ENCODE results near the gene FKBP4. TPM values are rescaled to one million over a fixed set of nuclear protein-coding genes. Genes with fewer than 3 reads are reported as not detected.

The FKBP4 gene
- total and polyA plus RNA-seq, 2 donors (not counting 1 experiment from before 2014, with no cell fraction given): 19.3 to 56.7 TPM

DNA sequence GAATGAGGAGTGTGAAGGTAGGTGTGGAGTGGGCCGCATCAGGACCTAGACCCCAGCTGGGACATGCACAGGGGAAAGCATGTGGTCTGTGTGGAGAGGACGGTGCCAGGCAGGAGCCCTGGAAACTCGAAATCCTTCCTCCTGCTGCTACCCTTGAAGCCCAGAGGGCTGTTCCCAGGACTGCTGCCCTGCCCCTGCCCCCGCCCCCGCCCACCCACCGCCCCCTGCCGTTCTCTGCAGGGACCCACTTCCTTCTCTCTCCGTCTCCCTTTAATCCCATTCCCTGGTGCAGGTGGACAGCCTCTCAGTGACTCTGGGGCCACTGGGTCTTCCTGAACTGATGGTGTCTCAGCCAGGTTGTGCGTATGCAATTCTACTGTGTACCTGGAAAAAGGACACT lies 25.7 kb downstream of the FKBP4 start:
- Histone ChIP-seq H3K9me3 (ENCODE audit: control extremely low read depth in 1 of 3, control insufficient read depth in 2 of 3, insufficient read depth in 1 of 3, low read length in 2 of 3) (no peaks in the 10 kb centered on the region), H3K27ac (ENCODE audit: low read length in 2 of 2) (no peak overlapping the region), H3K4me2 (replicated peaks; ENCODE audit: low read depth, low read length, poor library complexity, severe bottlenecking) (no peak overlapping the region), H3K36me3 (replicated peaks in 1 of 2; ENCODE audit: control extremely low read depth in 1 of 2, control insufficient read depth in 1 of 2, extremely low read depth in 1 of 2, insufficient read depth in 2 of 2, low read length in 1 of 2) (peaks cover 2 to 79% of the 10 kb centered on the region in 2 experiments), H3K4me1 (ENCODE audit: control insufficient read depth in 2 of 2, insufficient read depth in 2 of 2, low read length in 2 of 2) (no peaks in the 10 kb centered on the region), H3K9ac (ENCODE audit: low read length) (no peak overlapping the region), H2AFZ (ENCODE audit: insufficient read depth, low read depth, low read length, poor library complexity, severe bottlenecking) (no peak overlapping the region), H3K4me3 (ENCODE audit: control extremely low read depth in 1 of 5, extremely low read depth in 1 of 5, insufficient read depth in 1 of 5, low read depth in 2 of 5, low read length in 4 of 5) (no peak overlapping the region), H3K27me3 (replicated peaks in 1 of 4; ENCODE audit: control extremely low read depth in 1 of 4, control insufficient read depth in 3 of 4, insufficient read depth in 4 of 4, low read length in 3 of 4) (no peaks in the 10 kb centered on the region), H4K20me1 (ENCODE audit: control insufficient read depth, insufficient read depth, low read length, poor library complexity, severe bottlenecking) (peaks cover 19% of the 10 kb centered on the region), H3K79me2 (ENCODE audit: control insufficient read depth, insufficient read depth, low read length) (peaks cover 45% of the 10 kb centered on the region)
- 95% methylated on average over 7 of the region's 9 CpGs for WGBS (ENCODE audit: insufficient coverage)
- ChIA-PET POLR2A (no interaction called here), CTCF (interaction anchor here (0.6 kb wide), 1 partner anchor 48 kb away, joined by 3 read pairs; no protein-coding TSS in a partner anchor)
- H3K9me3 Mint-ChIP-seq (ENCODE audit: insufficient read depth): no peaks in the 10 kb centered on the region
- H3K27me3 Mint-ChIP-seq: no peaks in the 10 kb centered on the region
- intact Hi-C loops (cut with micrococcal nuclease): no loop called here
- peaks cover 6% of the 10 kb centered on the region for H3K4me1 Mint-ChIP-seq
- no peak overlapping the region for H3K4me3 Mint-ChIP-seq
- H3K27ac Mint-ChIP-seq: no peak overlapping the region
- TF ChIP-seq, protein P1, sequence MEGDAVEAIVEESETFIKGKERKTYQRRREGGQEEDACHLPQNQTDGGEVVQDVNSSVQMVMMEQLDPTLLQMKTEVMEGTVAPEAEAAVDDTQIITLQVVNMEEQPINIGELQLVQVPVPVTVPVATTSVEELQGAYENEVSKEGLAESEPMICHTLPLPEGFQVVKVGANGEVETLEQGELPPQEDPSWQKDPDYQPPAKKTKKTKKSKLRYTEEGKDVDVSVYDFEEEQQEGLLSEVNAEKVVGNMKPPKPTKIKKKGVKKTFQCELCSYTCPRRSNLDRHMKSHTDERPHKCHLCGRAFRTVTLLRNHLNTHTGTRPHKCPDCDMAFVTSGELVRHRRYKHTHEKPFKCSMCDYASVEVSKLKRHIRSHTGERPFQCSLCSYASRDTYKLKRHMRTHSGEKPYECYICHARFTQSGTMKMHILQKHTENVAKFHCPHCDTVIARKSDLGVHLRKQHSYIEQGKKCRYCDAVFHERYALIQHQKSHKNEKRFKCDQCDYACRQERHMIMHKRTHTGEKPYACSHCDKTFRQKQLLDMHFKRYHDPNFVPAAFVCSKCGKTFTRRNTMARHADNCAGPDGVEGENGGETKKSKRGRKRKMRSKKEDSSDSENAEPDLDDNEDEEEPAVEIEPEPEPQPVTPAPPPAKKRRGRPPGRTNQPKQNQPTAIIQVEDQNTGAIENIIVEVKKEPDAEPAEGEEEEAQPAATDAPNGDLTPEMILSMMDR (IDR thresholded peaks at IDR 0.05): no peak
- no peak for TF ChIP-seq EZH2 (IDR thresholded peaks at IDR 0.05; ENCODE audit: borderline replicate concordance, insufficient read depth, low read depth, low read length, poor library complexity, severe bottlenecking)
- no peak for DNase-seq
- ATAC-seq (ENCODE audit: low read depth): no peak

- Histone ChIP-seq H3K4me1 (ENCODE audit: control insufficient read depth in 2 of 2, insufficient read depth in 2 of 2, low read length in 2 of 2) (no peaks in the 10 kb centered on the region), H3K9me3 (ENCODE audit: control extremely low read depth in 1 of 3, control insufficient read depth in 2 of 3, insufficient read depth in 1 of 3, low read length in 2 of 3) (no peaks in the 10 kb centered on the region), H3K4me2 (replicated peaks; ENCODE audit: low read depth, low read length, poor library complexity, severe bottlenecking) (no peak overlapping the region), H3K36me3 (replicated peaks in 1 of 2; ENCODE audit: control extremely low read depth in 1 of 2, control insufficient read depth in 1 of 2, extremely low read depth in 1 of 2, insufficient read depth in 2 of 2, low read length in 1 of 2) (peaks cover 0 to 91% of the 10 kb centered on the region in 2 experiments), H3K27ac (ENCODE audit: low read length in 2 of 2) (no peak overlapping the region), H4K20me1 (ENCODE audit: control insufficient read depth, insufficient read depth, low read length, poor library complexity, severe bottlenecking) (no peaks in the 10 kb centered on the region), H3K4me3 (ENCODE audit: control extremely low read depth in 1 of 5, extremely low read depth in 1 of 5, insufficient read depth in 1 of 5, low read depth in 2 of 5, low read length in 4 of 5) (no peak overlapping the region), H3K27me3 (replicated peaks in 1 of 4; ENCODE audit: control extremely low read depth in 1 of 4, control insufficient read depth in 3 of 4, insufficient read depth in 4 of 4, low read length in 3 of 4) (no peaks in the 10 kb centered on the region), H3K79me2 (ENCODE audit: control insufficient read depth, insufficient read depth, low read length) (peaks cover 17% of the 10 kb centered on the region), H2AFZ (ENCODE audit: insufficient read depth, low read depth, low read length, poor library complexity, severe bottlenecking) (no peak overlapping the region), H3K9ac (ENCODE audit: low read length) (no peak overlapping the region)
- Mint-ChIP-seq H3K27me3 (no peaks in the 10 kb centered on the region), H3K4me1 (no peaks in the 10 kb centered on the region), H3K27ac (no peak overlapping the region), H3K9me3 (ENCODE audit: insufficient read depth) (no peaks in the 10 kb centered on the region), H3K4me3 (no peak overlapping the region)
- DNase-seq: no peak
- CTCF ChIA-PET: no interaction called here
- POLR2A ChIA-PET: no interaction called here
- intact Hi-C loops (cut with micrococcal nuclease): no loop called here
- WGBS (ENCODE audit: insufficient coverage): 100% methylated on average over 1 of the region's 7 CpGs
- TF ChIP-seq EZH2 (IDR thresholded peaks at IDR 0.05; ENCODE audit: borderline replicate concordance, insufficient read depth, low read depth, low read length, poor library complexity, severe bottlenecking): no peak
- TF ChIP-seq, protein P1 (IDR thresholded peaks at IDR 0.05): no peak
- ATAC-seq (ENCODE audit: low read depth): no peak
Measured at GRCh38 chr12:2823483-2823882, 28.7 kb downstream of the FKBP4 start.

All from B cell (primary cell).